Liver (tissue), 3 donors: Measurements from ENCODE around the gene ST3GAL3.

ENCODE experiments used
- ATF3 ChIP-seq: IDR thresholded peaks from 2 replicates; pipeline ENCODE4 v1.6.1; 2016; ENCODE audit warnings: antibody characterized with exemption
- CTCF ChIP-seq: fragments of 150-350 bp; IDR thresholded peaks from 2 replicates; pipeline ENCODE4 v1.5.1; 2017; ENCODE audit warnings: improper control_type of control experiment, low read depth, low read length; ENCODE audit not compliant: missing input control
- FOXA2 ChIP-seq: IDR thresholded peaks from 2 replicates; pipeline ENCODE4 v1.6.1; 2016; ENCODE audit warnings: antibody characterized with exemption
- GABPA ChIP-seq, 2 donors: IDR thresholded peaks in 1 of 2; conservative IDR thresholded peaks in 1 of 2; 2 replicates each; pipeline ENCODE4 v1.6.1; 2016; ENCODE audit warnings: antibody characterized with exemption in 2 of 2, mild to moderate bottlenecking in 1 of 2, moderate library complexity in 1 of 2
- HNF4G ChIP-seq: IDR thresholded peaks from 2 replicates; pipeline ENCODE4 v1.6.1; 2016; ENCODE audit warnings: antibody characterized with exemption
- MAX ChIP-seq: IDR thresholded peaks from 2 replicates; pipeline ENCODE4 v1.6.1; 2016; ENCODE audit warnings: antibody characterized with exemption
- RAD21 ChIP-seq, 2 donors: IDR thresholded peaks; 2 replicates each; pipeline ENCODE4 v1.6.1; 2016; ENCODE audit warnings: antibody characterized with exemption in 2 of 2, mild to moderate bottlenecking in 2 of 2
- REST ChIP-seq: IDR thresholded peaks from 2 replicates; pipeline ENCODE4 v1.6.1; 2016; ENCODE audit warnings: antibody characterized with exemption, mild to moderate bottlenecking
- RXRA ChIP-seq, 2 donors: IDR thresholded peaks; 2 replicates each; pipeline ENCODE4 v1.6.1; 2017 to 2018; ENCODE audit warnings: antibody characterized with exemption in 2 of 2, mild to moderate bottlenecking in 1 of 2
- TAF1 ChIP-seq: conservative IDR thresholded peaks from 2 replicates; pipeline ENCODE4 v1.6.1; 2016; ENCODE audit warnings: antibody characterized with exemption, mild to moderate bottlenecking
- YY1 ChIP-seq: IDR thresholded peaks from 2 replicates; pipeline ENCODE4 v1.6.1; 2016; ENCODE audit warnings: antibody characterized with exemption, mild to moderate bottlenecking
- donor health status: healthy.
- donor health status: healthy.

GRCh38 chr1:43736819-43737218 is 29.5 kb downstream of the ST3GAL3 start:
- TF ChIP-seq RAD21 (IDR thresholded peaks at IDR 0.05) (no peak), REST (no peak), CTCF (no peak), FOXA2 (no peak), RXRA (IDR thresholded peaks at IDR 0.05) (no peak), GABPA (IDR thresholded peaks at IDR 0.05 in 1 of 2, conservative IDR thresholded peaks at IDR 0.05 in 1 of 2) (no peak), TAF1 (no peak), ATF3 (no peak), MAX (no peak), YY1 (no peak), HNF4G (no peak)
